ENCODE results near the gene ZNF281. TPM values are rescaled to one million over a fixed set of nuclear protein-coding genes. Genes with fewer than 3 reads are reported as not detected.

ZNF281 gene
- polyA plus RNA-seq, 2 of the 4 experiments (the other 2 are of a cell fraction): 33.7 to 39.1 TPM

- H3K4me1 ChIP-seq: peaks cover 96% of the 10 kb centered on the region
- FAIRE-seq: no peak
- no peak for ATAC-seq
- no peak for DNase-seq (ENCODE audit: low read depth in 1 of 2, low spot score in 1 of 2)
- no peak overlapping the region for H3K4me3 ChIP-seq
- ChIA-PET POLR2A (interaction anchor here (1.6 to 2.2 kb wide), 2 partner anchors 11 to 42 kb away, joined by 4 to 5 read pairs; partner anchors contain the start of gene ZNF281), CTCF (interaction anchor here (0.6 to 3.0 kb wide), 9 partner anchors 8 to 120 kb away, joined by 3 to 11 read pairs (median 4); no protein-coding TSS in a partner anchor)
- H3K4me2 ChIP-seq: 0 out of 3 replicates have a peak overlapping the region, but pooled peaks have one; percentile 5
- no peak for TF ChIP-seq MAFK (IDR thresholded peaks at IDR 0.05; ENCODE audit: partially characterized antibody)
- TF ChIP-seq EHF (CRISPR knock-in tag; IDR thresholded peaks at IDR 0.05): no peak
- no peak for TF ChIP-seq GATA3 (IDR thresholded peaks at IDR 0.05; ENCODE audit: borderline replicate concordance)
- TF ChIP-seq, protein P1, sequence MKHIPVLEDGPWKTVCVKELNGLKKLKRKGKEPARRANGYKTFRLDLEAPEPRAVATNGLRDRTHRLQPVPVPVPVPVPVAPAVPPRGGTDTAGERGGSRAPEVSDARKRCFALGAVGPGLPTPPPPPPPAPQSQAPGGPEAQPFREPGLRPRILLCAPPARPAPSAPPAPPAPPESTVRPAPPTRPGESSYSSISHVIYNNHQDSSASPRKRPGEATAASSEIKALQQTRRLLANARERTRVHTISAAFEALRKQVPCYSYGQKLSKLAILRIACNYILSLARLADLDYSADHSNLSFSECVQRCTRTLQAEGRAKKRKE (CRISPR knock-in tag; IDR thresholded peaks at IDR 0.05; ENCODE audit: low read depth): no peak
- no peak for TF ChIP-seq ZC3H11A (IDR thresholded peaks at IDR 0.05)
- no peak for TF ChIP-seq CBX8 (IDR thresholded peaks at IDR 0.05)
- no peak for TF ChIP-seq HEYL (CRISPR knock-in tag; IDR thresholded peaks at IDR 0.05)
- TF ChIP-seq FOSB (CRISPR knock-in tag; IDR thresholded peaks at IDR 0.05): no peak
- H3K27ac ChIP-seq: peak overlapping the region; percentile 88 to 95
- WGBS (ENCODE audit: missing lambda C conversion rate): 76% methylated on average over 3 of the region's 3 CpGs
- no peaks in the 10 kb centered on the region for H3K9me3 ChIP-seq
Measured at GRCh38 chr1:200367841-200368534, 41.8 kb downstream of the ZNF281 start.

DNA sequence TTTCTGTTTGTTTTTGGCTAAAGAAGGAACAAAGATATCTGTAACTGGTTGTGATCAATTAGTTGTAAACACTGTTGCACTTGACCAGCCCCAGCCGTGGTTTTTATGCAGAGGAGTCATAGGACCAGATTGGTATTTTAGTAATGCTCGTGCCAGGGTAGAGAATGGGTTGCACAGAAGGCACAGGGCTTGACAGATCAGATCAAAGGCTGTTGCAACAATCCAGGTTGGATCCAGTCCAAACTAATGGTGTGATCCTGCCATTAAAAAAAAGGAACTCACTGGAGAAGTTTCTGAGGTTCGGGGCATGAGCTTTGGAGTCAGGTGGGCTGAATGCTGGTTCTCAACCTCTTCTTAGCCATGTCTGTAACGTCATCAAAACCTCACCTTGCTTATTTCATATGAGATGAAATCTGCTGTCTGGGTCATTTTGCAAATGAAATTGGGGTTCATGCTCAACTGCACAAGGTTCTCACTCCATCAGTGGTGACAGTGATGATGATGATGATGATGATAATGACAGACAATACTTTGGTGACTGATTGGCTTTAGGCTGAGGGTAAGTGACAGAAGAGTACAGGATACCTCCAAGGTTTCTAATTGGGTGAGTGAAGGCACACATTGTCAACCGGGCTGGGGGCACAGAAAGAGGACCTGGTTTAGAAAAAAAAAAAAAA lies 43.1 kb downstream of the ZNF281 start:
- DNase-seq (ENCODE audit: low read depth in 1 of 2, low spot score in 1 of 2) (peak in 1 of 2 experiments; percentile 36), FAIRE-seq (no peak), ATAC-seq (0 out of 6 replicates have a peak, but pooled peaks of 1 of the 2 experiments have one; percentile 7)
- 0 out of 5 replicates have a peak, but pooled peaks of 1 of the 2 experiments have one; percentile 24 for TF ChIP-seq EP300 (IDR thresholded peaks at IDR 0.05)
- TF ChIP-seq MAFK (IDR thresholded peaks at IDR 0.05; ENCODE audit: partially characterized antibody): no peak
- TF ChIP-seq CEBPB (IDR thresholded peaks at IDR 0.05): peak; percentile 61 to 65
- H3K9me3 ChIP-seq: no peaks in the 10 kb centered on the region
- H3K27ac ChIP-seq: peak overlapping the region; percentile 88 to 95
- H3K4me3 ChIP-seq: no peak overlapping the region
- H3K4me1 ChIP-seq: peaks cover 90% of the 10 kb centered on the region
- peak overlapping the region; percentile 70 for H3K4me2 ChIP-seq
- ChIA-PET CTCF (interaction anchor here (1.6 to 1.7 kb wide), 2 partner anchors 13 to 124 kb away, joined by 3 to 5 read pairs; no protein-coding TSS in a partner anchor), POLR2A (interaction anchor here (0.8 kb wide), 1 partner anchor 11 kb away, joined by 3 read pairs; no protein-coding TSS in a partner anchor)
- WGBS (ENCODE audit: missing lambda C conversion rate): 54% methylated on average over 5 of the region's 5 CpGs

GRCh38 chr1:200365897-200366426 lies 43.9 kb downstream of the ZNF281 start:
- CTCF ChIA-PET: interaction anchor here (0.6 to 2.1 kb wide), 8 partner anchors 10 to 138 kb away, joined by 3 to 5 read pairs (median 3); no protein-coding TSS in a partner anchor
- POLR2A ChIA-PET: interaction anchor here (0.6 to 0.8 kb wide), 2 partner anchors 12 to 67 kb away, joined by 3 to 8 read pairs; no protein-coding TSS in a partner anchor
- TF ChIP-seq, protein P2, sequence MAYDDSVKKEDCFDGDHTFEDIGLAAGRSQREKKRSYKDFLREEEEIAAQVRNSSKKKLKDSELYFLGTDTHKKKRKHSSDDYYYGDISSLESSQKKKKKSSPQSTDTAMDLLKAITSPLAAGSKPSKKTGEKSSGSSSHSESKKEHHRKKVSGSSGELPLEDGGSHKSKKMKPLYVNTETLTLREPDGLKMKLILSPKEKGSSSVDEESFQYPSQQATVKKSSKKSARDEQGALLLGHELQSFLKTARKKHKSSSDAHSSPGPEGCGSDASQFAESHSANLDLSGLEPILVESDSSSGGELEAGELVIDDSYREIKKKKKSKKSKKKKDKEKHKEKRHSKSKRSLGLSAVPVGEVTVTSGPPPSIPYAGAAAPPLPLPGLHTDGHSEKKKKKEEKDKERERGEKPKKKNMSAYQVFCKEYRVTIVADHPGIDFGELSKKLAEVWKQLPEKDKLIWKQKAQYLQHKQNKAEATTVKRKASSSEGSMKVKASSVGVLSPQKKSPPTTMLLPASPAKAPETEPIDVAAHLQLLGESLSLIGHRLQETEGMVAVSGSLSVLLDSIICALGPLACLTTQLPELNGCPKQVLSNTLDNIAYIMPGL (CRISPR knock-in tag; IDR thresholded peaks at IDR 0.05; ENCODE audit: borderline replicate concordance): no peak
- TF ChIP-seq KDM5A (IDR thresholded peaks at IDR 0.05) (no peak), TP53 (CRISPR knock-in tag; IDR thresholded peaks at IDR 0.05) (no peak), CHD2 (IDR thresholded peaks at IDR 0.05; ENCODE audit: low read length, partially characterized antibody) (no peak), POLR2A (IDR thresholded peaks at IDR 0.05; ENCODE audit: low read length) (no peak), KDM1A (IDR thresholded peaks at IDR 0.05; ENCODE audit: low read depth) (no peak), EHMT2 (IDR thresholded peaks at IDR 0.05; ENCODE audit: low read depth) (no peak), BHLHE40 (IDR thresholded peaks at IDR 0.05; ENCODE audit: low read depth, low read length) (no peak), ZC3H11A (IDR thresholded peaks at IDR 0.05) (no peak), GATA3 (IDR thresholded peaks at IDR 0.05; ENCODE audit: borderline replicate concordance) (peak; percentile 59), NR3C1 (IDR thresholded peaks at IDR 0.05) (no peak), SMC3 (IDR thresholded peaks at IDR 0.05) (peak; percentile 30; the same call in 1 of the 3 replicates), PBX3 (IDR thresholded peaks at IDR 0.05) (no peak), ZFP36 (IDR thresholded peaks at IDR 0.05; ENCODE audit: borderline replicate concordance, partially characterized antibody) (no peak)
- TF ChIP-seq, protein P3, sequence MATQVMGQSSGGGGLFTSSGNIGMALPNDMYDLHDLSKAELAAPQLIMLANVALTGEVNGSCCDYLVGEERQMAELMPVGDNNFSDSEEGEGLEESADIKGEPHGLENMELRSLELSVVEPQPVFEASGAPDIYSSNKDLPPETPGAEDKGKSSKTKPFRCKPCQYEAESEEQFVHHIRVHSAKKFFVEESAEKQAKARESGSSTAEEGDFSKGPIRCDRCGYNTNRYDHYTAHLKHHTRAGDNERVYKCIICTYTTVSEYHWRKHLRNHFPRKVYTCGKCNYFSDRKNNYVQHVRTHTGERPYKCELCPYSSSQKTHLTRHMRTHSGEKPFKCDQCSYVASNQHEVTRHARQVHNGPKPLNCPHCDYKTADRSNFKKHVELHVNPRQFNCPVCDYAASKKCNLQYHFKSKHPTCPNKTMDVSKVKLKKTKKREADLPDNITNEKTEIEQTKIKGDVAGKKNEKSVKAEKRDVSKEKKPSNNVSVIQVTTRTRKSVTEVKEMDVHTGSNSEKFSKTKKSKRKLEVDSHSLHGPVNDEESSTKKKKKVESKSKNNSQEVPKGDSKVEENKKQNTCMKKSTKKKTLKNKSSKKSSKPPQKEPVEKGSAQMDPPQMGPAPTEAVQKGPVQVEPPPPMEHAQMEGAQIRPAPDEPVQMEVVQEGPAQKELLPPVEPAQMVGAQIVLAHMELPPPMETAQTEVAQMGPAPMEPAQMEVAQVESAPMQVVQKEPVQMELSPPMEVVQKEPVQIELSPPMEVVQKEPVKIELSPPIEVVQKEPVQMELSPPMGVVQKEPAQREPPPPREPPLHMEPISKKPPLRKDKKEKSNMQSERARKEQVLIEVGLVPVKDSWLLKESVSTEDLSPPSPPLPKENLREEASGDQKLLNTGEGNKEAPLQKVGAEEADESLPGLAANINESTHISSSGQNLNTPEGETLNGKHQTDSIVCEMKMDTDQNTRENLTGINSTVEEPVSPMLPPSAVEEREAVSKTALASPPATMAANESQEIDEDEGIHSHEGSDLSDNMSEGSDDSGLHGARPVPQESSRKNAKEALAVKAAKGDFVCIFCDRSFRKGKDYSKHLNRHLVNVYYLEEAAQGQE (IDR thresholded peaks at IDR 0.05): no peak

More at GRCh38 chr1:200365897-200366426, 43.9 kb downstream of the ZNF281 start:
- Histone ChIP-seq H3K4me2 (peak overlapping the region; percentile 70), H3K4me3 (no peak overlapping the region), H3K9me3 (no peaks in the 10 kb centered on the region), H3K27ac (peak overlapping the region; percentile 88 to 95), H3K4me1 (peaks cover 82% of the 10 kb centered on the region)
- no peak for FAIRE-seq
- WGBS (ENCODE audit: missing lambda C conversion rate): 32% methylated on average over 2 of the region's 2 CpGs
- peak; percentile 79 to 85 for ATAC-seq
- peak in 1 of 2 experiments; percentile 85 for DNase-seq (ENCODE audit: low read depth in 1 of 2, low spot score in 1 of 2)

Measured in A549 (cell line).